H1 (cell line): ENCODE results near the gene HOXA11. TPM values are rescaled to one million over a fixed set of nuclear protein-coding genes. Genes with fewer than 3 reads are reported as not detected.

Experiments used
- CTCF ChIA-PET: fragments of 300-600 bp; sonication (Branson Sonifier 250); formaldehyde crosslinking; loops from one replicate; lab custom pipeline; 2021; ENCODE audit not compliant: partially characterized antibody; lab: Charles Lee
- POLR2A ChIA-PET: fragments of 300-600 bp; sonication (Branson Sonifier 250); formaldehyde crosslinking; loops from one replicate; lab custom pipeline; 2021; ENCODE audit warnings: inconsistent platforms; ENCODE audit not compliant: partially characterized antibody; lab: Charles Lee
- DNase-seq, 2 experiments: peaks; one replicate each; pipeline versions ENCODE4 v3.0.0 to v3.0.0-alpha.2; 2010 to 2022; ENCODE audit warnings: low spot score in 2 of 2, low read depth in 1 of 2, mixed read lengths in 1 of 2
- FAIRE-seq: peaks from 2 replicates; lab custom pipeline; 2011; peaks lifted over from hg19 to GRCh38; lab: Jason Lieb, UNC
- H2AFZ ChIP-seq: 2 replicates; pipeline ENCODE4 v1.8.1; 2012; ENCODE audit warnings: low read length, inconsistent platforms
- H2AK5ac ChIP-seq: 2 replicates; pipeline ENCODE4 v1.6.1; 2013; ENCODE audit warnings: low read depth, low read length
- H2BK120ac ChIP-seq: replicated peaks from 2 replicates; pipeline ENCODE3; 2013; ENCODE audit warnings: low read depth, low read length, inconsistent platforms
- H2BK12ac ChIP-seq: 2 replicates; pipeline ENCODE4 v1.6.1; 2013; ENCODE audit warnings: low read depth, low read length
- H2BK15ac ChIP-seq: 2 replicates; pipeline ENCODE4 v1.6.1; 2013; ENCODE audit warnings: low read length
- H2BK20ac ChIP-seq: 2 replicates; pipeline ENCODE4 v1.6.1; 2013; ENCODE audit warnings: low read length
- H2BK5ac ChIP-seq: 2 replicates; pipeline ENCODE4 v1.6.1; 2013; ENCODE audit warnings: low read depth, low read length
- H3K14ac ChIP-seq: 2 replicates; pipeline ENCODE4 v1.6.1; 2013; ENCODE audit warnings: inconsistent platforms; ENCODE audit not compliant: insufficient read length
- H3K18ac ChIP-seq: 2 replicates; pipeline ENCODE4 v1.6.1; 2013; ENCODE audit warnings: low read length; ENCODE audit errors: extremely low read depth
- H3K23ac ChIP-seq: 2 replicates; pipeline ENCODE4 v1.6.1; 2013; ENCODE audit warnings: inconsistent platforms; ENCODE audit not compliant: insufficient read length
- H3K23me2 ChIP-seq: 2 replicates; pipeline ENCODE4 v1.6.1; 2013; ENCODE audit warnings: low read depth, low read length
- H3K27ac ChIP-seq: 2 replicates; pipeline ENCODE4 v1.6.1; 2011; ENCODE audit warnings: low read depth, low read length, inconsistent platforms
- H3K27me3 ChIP-seq, 4 experiments: replicated peaks in 1 of 4; 1 replicate in 1 of 4; 2 replicates in 3 of 4; pipeline versions ENCODE4 v1.6.1 to v1.8.1; 2011 to 2013; ENCODE audit warnings: low read length in 3 of 4, mild to moderate bottlenecking in 3 of 4, inconsistent platforms in 2 of 4, mixed read lengths in 2 of 4, moderate library complexity in 1 of 4; ENCODE audit not compliant: control insufficient read depth in 3 of 4, insufficient read depth in 3 of 4; ENCODE audit errors: extremely low read depth in 1 of 4
- H3K36me3 ChIP-seq, 4 experiments: 2 replicates each; pipeline versions ENCODE4 v1.6.1 to v1.8.1; 2011 to 2013; ENCODE audit warnings: mild to moderate bottlenecking in 4 of 4, low read length in 3 of 4, moderate library complexity in 2 of 4, control low read depth in 1 of 4, inconsistent platforms in 1 of 4; ENCODE audit not compliant: insufficient read depth in 4 of 4, control insufficient read depth in 2 of 4
- H3K4ac ChIP-seq: replicated peaks from 2 replicates; pipeline ENCODE3; 2013; ENCODE audit warnings: low read length, low read depth, mixed read lengths, inconsistent platforms; ENCODE audit not compliant: insufficient read length
- H3K4me1 ChIP-seq, 4 experiments: replicated peaks in 1 of 4; 1 replicate in 1 of 4; 2 replicates in 3 of 4; pipeline versions ENCODE4 v1.6.1 to v1.8.1; 2011 to 2013; ENCODE audit warnings: low read length in 3 of 4, inconsistent platforms in 2 of 4, mixed read lengths in 1 of 4; ENCODE audit not compliant: insufficient read depth in 4 of 4, control insufficient read depth in 3 of 4
- H3K4me2 ChIP-seq, 2 experiments: 2 replicates each; pipeline versions ENCODE4 v1.6.1 to v1.8.1; 2011 to 2013; ENCODE audit warnings: low read depth in 2 of 2, low read length in 2 of 2, control low read depth in 1 of 2, inconsistent platforms in 1 of 2, mild to moderate bottlenecking in 1 of 2; ENCODE audit not compliant: insufficient read depth in 1 of 2
- H3K4me3 ChIP-seq, 4 experiments: fragments of 200-600, 300-600 bp in 1 of 4; sonication (generic), shearing (Covaris generic), sonication (Bioruptor Twin) in 1 of 4; 2 replicates each; pipeline versions ENCODE4 v1.5.1 to v1.8.1; 2011 to 2016; ENCODE audit warnings: low read length in 4 of 4, low read depth in 3 of 4, control low read depth in 2 of 4, inconsistent platforms in 2 of 4, mild to moderate bottlenecking in 2 of 4, mixed read lengths in 1 of 4, moderate library complexity in 1 of 4; ENCODE audit not compliant: insufficient read depth in 2 of 4; ENCODE audit errors: extremely low read depth in 1 of 4
- H3K56ac ChIP-seq: replicated peaks from 2 replicates; pipeline ENCODE3; 2013; ENCODE audit warnings: low read depth, mild to moderate bottlenecking, mixed read lengths, low read length, inconsistent platforms; ENCODE audit not compliant: insufficient read length
- H3K79me1 ChIP-seq: 2 replicates; pipeline ENCODE4 v1.6.1; 2013; ENCODE audit warnings: low read depth, low read length, control low read depth
- H3K79me2 ChIP-seq, 2 experiments: 2 replicates each; pipeline versions ENCODE4 v1.6.1 to v1.8.1; 2012 to 2013; ENCODE audit warnings: low read length in 2 of 2, mild to moderate bottlenecking in 2 of 2, inconsistent platforms in 1 of 2; ENCODE audit not compliant: insufficient read depth in 2 of 2, control insufficient read depth in 1 of 2
- H3K9ac ChIP-seq, 4 experiments: replicated peaks in 1 of 4; 1 replicate in 1 of 4; 2 replicates in 3 of 4; pipeline versions ENCODE4 v1.6.1 to v1.8.1; 2011 to 2013; ENCODE audit warnings: low read depth in 3 of 4, low read length in 3 of 4, control low read depth in 2 of 4, mild to moderate bottlenecking in 2 of 4, moderate library complexity in 2 of 4, inconsistent platforms in 1 of 4; ENCODE audit errors: extremely low read depth in 1 of 4
- H3K9me3 ChIP-seq, 2 experiments: 2 replicates each; pipeline versions ENCODE4 v1.6.1 to v1.8.1; 2012 to 2013; ENCODE audit warnings: mild to moderate bottlenecking in 2 of 2, moderate library complexity in 2 of 2, control low read depth in 1 of 2, inconsistent platforms in 1 of 2, low read depth in 1 of 2, low read length in 1 of 2, mixed read lengths in 1 of 2; ENCODE audit not compliant: insufficient read depth in 2 of 2
- H4K20me1 ChIP-seq, 2 experiments: replicated peaks in 1 of 2; 2 replicates each; pipeline versions ENCODE3 to v1.8.1; 2011 to 2013; ENCODE audit warnings: inconsistent platforms in 2 of 2, low read length in 2 of 2, mild to moderate bottlenecking in 1 of 2; ENCODE audit not compliant: insufficient read depth in 2 of 2, control insufficient read depth in 1 of 2
- H4K5ac ChIP-seq: 2 replicates; pipeline ENCODE4 v1.6.1; 2013; ENCODE audit warnings: low read length, low read depth, mixed read lengths, inconsistent platforms; ENCODE audit not compliant: insufficient read length
- H4K8ac ChIP-seq: 2 replicates; pipeline ENCODE4 v1.8.0; 2013; ENCODE audit warnings: mild to moderate bottlenecking, moderate library complexity, low read length, inconsistent platforms; ENCODE audit not compliant: insufficient read depth; ENCODE audit errors: extremely low read depth
- H4K91ac ChIP-seq: replicated peaks from 2 replicates; pipeline ENCODE3; 2013; ENCODE audit warnings: low read length, mixed read lengths, inconsistent platforms; ENCODE audit not compliant: insufficient read length
- CBX8 ChIP-seq: fragments of 300-800, 300-1000 bp; sonication (generic); IDR thresholded peaks from 2 replicates; pipeline ENCODE4 v1.7.1; 2016; ENCODE audit warnings: low read depth, low read length, borderline replicate concordance
- E2F6 ChIP-seq: IDR thresholded peaks from 2 replicates; pipeline ENCODE4 v1.6.1; 2012; ENCODE audit warnings: inconsistent platforms
- EZH2 ChIP-seq: fragments of 200-600 bp; sonication (generic); IDR thresholded peaks from 2 replicates; pipeline ENCODE4 v1.7.1; 2012; ENCODE audit warnings: low read depth, mild to moderate bottlenecking, moderate library complexity, low read length, inconsistent platforms; ENCODE audit not compliant: severe bottlenecking
- GTF2F1 ChIP-seq: IDR thresholded peaks from 2 replicates; pipeline ENCODE4 v1.6.1; 2012; ENCODE audit warnings: low read depth, low read length, improper control_type of control experiment, borderline replicate concordance
- MAFK ChIP-seq: IDR thresholded peaks from 2 replicates; pipeline ENCODE4 v1.6.1; 2012; ENCODE audit warnings: low read depth, mild to moderate bottlenecking, improper control_type of control experiment, low read length
- NANOG ChIP-seq: IDR thresholded peaks from 2 replicates; pipeline ENCODE4 v1.6.1; 2011; ENCODE audit warnings: low read length, low read depth, mild to moderate bottlenecking, inconsistent platforms; ENCODE audit not compliant: insufficient read depth, poor library complexity, severe bottlenecking
- RNF2 ChIP-seq: fragments of 200-900, 300-1000 bp; sonication (generic); IDR thresholded peaks from 2 replicates; pipeline ENCODE4 v1.7.1; 2016; ENCODE audit warnings: borderline replicate concordance, low read depth, mild to moderate bottlenecking, antibody characterized with exemption, low read length; ENCODE audit not compliant: poor library complexity, severe bottlenecking; ENCODE audit errors: missing control alignments
- SP4 ChIP-seq: IDR thresholded peaks from 2 replicates; pipeline ENCODE4 v1.6.1; 2012; ENCODE audit warnings: low read length, inconsistent platforms
- SUZ12 ChIP-seq: fragments of 200-600 bp; sonication (generic); IDR thresholded peaks from 2 replicates; pipeline ENCODE4 v1.6.1; 2012; ENCODE audit warnings: mild to moderate bottlenecking, inconsistent platforms, low read length, moderate library complexity, mixed read lengths
- WGBS, 2 experiments: shearing (Covaris generic) in 1 of 2; methylation state at CpG; one replicate each; pipeline versions ENCODE4 v1.1.6 to v1.1.7; 2013 to 2015; ENCODE audit warnings: low lambda C conversion rate in 2 of 2, mixed read lengths in 2 of 2, inconsistent platforms in 1 of 2, low coverage in 1 of 2, missing lambda C conversion rate in 1 of 2; ENCODE audit not compliant: insufficient replicate concordance in 2 of 2, insufficient coverage in 1 of 2, insufficient read length in 1 of 2; ENCODE audit errors: extremely low coverage in 1 of 2, missing lambda C conversion rate in 1 of 2; 5-methylcytosine and 5-hydroxymethylcytosine counted together
- polyA plus RNA-seq, 7 experiments: library from polyadenylated mRNA; depleted of rRNA in 3 of 7; stranded (reverse) in 5 of 7; unstranded in 2 of 7; fragments of >200 nt in 5 of 7; fragments of 200-250 nt in 2 of 7; gene quantifications; 1 replicate in 5 of 7; 2 replicates in 1 of 7; 4 replicates in 1 of 7; pipeline versions ENCODE4 v1.2.1 to v1.2.3, GENCODE V29; 2011 to 2013; ENCODE audit warnings: missing spikeins in 2 of 7, mixed read lengths in 2 of 7
- total RNA-seq: library from RNA; stranded (reverse); fragmentation: NEBNext Ultra II Directional; extraction: Animal tissue kit (Norgen Biotek cat#: 25700); gene quantifications from 2 replicates; pipeline ENCODE4 v1.2.1, GENCODE V29; 2021

HOXA11 gene
- total and polyA plus RNA-seq, 2 of the 8 experiments (the other 6 are each of a cell fraction or from before 2014, with no cell fraction given): not detected

GRCh38 chr7:27191833-27192545 lies 7.0 kb upstream of the HOXA11 start:
- Histone ChIP-seq H3K79me1 (no peaks in the 10 kb centered on the region), H3K4me2 (peak overlapping the region; percentile 18 to 56; a peak in 3 of 4 replicates), H3K9me3 (peaks cover 0 to 3% of the 10 kb centered on the region in 2 experiments; a peak in 1 of 4 replicates), H3K4me3 (peak overlapping the region in 1 of 4 experiments; percentile 26; a peak in 1 of 8 replicates), H3K4ac (no peak overlapping the region), H3K56ac (no peak overlapping the region), H3K18ac (no peak overlapping the region), H4K5ac (no peak overlapping the region), H3K36me3 (peaks cover 0 to 10% (median 0%) of the 10 kb centered on the region in 4 experiments; a peak in 1 of 8 replicates), H2BK20ac (no peak overlapping the region), H4K91ac (no peak overlapping the region), H2BK12ac (0 out of 2 replicates have a peak overlapping the region, but pooled peaks have one; percentile 27), H3K27ac (no peak overlapping the region), H3K23me2 (no peaks in the 10 kb centered on the region), H3K4me1 (peaks cover 0 to 17% (median 12%) of the 10 kb centered on the region in 4 experiments; a peak in 5 of 7 replicates), H3K79me2 (no peaks in the 10 kb centered on the region), H3K14ac (no peak overlapping the region), H2BK5ac (no peak overlapping the region), H3K23ac (no peak overlapping the region), H2AFZ (no peak overlapping the region), H3K9ac (no peak overlapping the region), H2BK15ac (no peak overlapping the region), H2AK5ac (no peak overlapping the region), H2BK120ac (no peak overlapping the region), H4K8ac (no peak overlapping the region), H3K27me3 (peaks cover 83 to 100% (median 95%) of the 10 kb centered on the region in 4 experiments), H4K20me1 (peaks cover 22 to 53% of the 10 kb centered on the region in 2 experiments)
- ChIA-PET POLR2A (interaction anchor here (1.1 kb wide), 1 partner anchor 18 kb away, joined by 3 read pairs; no protein-coding TSS in a partner anchor), CTCF (interaction anchor here (1.1 to 9.1 kb wide), 3 partner anchors 12 to 17 kb away, joined by 3 to 64 read pairs (median 22); no protein-coding TSS in a partner anchor)
- FAIRE-seq (no peak), DNase-seq (peak in 1 of 2 experiments; percentile 72)
- WGBS, 2 experiments: 8% methylated on average over 32 of the region's 42 CpGs; no CpG with 5 or more reads in 1 of the 2 experiments
- TF ChIP-seq EZH2: peak; percentile 100
- no peak for TF ChIP-seq GTF2F1
- TF ChIP-seq E2F6: no peak
- peak; percentile 72 for TF ChIP-seq RNF2
- 0 out of 2 replicates have a peak, but pooled peaks have one; percentile 60 for TF ChIP-seq CBX8
- TF ChIP-seq SP4: no peak
- peak; percentile 97 for TF ChIP-seq SUZ12
- no peak for TF ChIP-seq NANOG
- no peak for TF ChIP-seq MAFK
